Activated CD8-positive, alpha-beta memory T cell treated with anti-CD3 and anti-CD28 coated beads for 48 hours (primary cell): ENCODE measurements around the gene EPHB1.

Source experiments
- DNase-seq, 3 experiments: peaks; one replicate each; pipeline ENCODE4 v3.0.0-alpha.2; 2020; ENCODE audit warnings: low read depth in 2 of 3, low spot score in 2 of 3

EPHB1 gene

GRCh38 chr3:135078283-135078682 lies 283.2 kb downstream of the EPHB1 start:
- no peak for DNase-seq

- no peak for DNase-seq
Observed at GRCh38 chr3:135079095-135079494, 284.0 kb downstream of the EPHB1 start.

GRCh38 chr3:135081451-135081850 lies 286.4 kb downstream of the EPHB1 start:
- DNase-seq, result no peak

GRCh38 chr3:135081856-135082434 lies 286.9 kb downstream of the EPHB1 start:
- DNase-seq, result no peak

DNA sequence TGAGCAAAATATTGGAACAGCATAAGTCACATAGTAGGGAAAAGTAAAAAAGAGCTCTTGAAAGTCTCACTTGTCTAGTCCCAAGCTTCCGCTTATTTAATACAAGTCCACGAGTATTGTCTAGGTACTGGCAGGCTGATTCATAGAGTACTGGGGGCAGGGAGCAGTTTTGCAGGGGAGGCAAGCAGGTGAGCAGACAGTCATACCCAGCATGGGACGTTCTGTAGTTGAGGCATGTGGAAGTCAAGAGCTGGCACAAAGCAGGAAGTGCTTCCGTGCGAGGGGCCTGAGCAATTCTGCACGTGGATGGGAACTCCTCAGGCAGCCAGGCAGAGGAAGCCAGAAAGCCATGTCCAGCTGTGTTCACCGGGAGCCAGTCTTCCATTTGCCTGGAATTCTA lies 287.6 kb downstream of the EPHB1 start:
- DNase-seq, result no peak

DNA sequence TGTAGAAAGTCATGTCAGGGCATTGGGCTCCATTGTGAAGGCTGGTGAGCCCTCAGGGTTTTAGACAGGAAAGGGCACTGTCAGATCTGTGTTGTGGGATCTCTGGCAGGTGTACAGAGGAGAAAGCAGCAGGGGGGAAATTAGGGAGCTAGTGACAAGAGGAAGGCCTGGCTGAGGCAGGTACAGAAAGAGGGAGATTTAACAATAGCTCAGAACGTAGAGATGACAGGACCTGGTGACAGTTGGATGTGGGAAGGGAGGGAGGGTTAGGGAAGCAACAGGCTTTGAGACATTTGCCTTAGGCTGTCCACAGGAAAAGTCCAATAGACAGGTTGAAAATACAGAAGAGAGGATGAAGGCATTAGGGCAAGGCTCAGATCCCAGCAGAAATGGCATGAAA lies 288.1 kb downstream of the EPHB1 start:
- no peak for DNase-seq

GRCh38 chr3:135083756-135084155 lies 288.7 kb downstream of the EPHB1 start:
- DNase-seq, result no peak

GRCh38 chr3:135084405-135084804 lies 289.3 kb downstream of the EPHB1 start:
- no peak for DNase-seq

DNA sequence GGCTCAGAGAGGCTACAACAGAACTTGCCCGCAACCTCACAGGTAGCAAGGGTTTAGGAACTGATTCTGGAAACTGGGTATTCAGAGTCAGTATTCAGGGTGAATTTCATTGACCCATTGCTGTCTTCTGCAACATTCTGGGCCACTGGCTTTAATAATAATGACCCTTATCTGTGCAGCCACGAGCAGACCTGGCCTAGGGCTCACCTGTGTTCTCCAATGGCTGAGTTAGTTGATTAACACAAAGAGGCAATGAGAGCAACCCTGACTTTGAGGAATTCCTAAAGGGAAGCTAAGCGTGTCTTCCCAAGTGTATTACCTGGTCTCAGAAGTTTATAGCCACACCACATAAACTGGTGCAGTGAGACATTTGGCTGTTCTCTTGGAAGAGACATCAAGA lies 289.9 kb downstream of the EPHB1 start:
- DNase-seq, result no peak

GRCh38 chr3:135085652-135086436 lies 290.8 kb downstream of the EPHB1 start:
- DNase-seq, result no peak

GRCh38 chr3:135087782-135088181 lies 292.7 kb downstream of the EPHB1 start:
- DNase-seq, result no peak

- DNase-seq, result no peak
Observed at GRCh38 chr3:135089451-135089850, 294.4 kb downstream of the EPHB1 start.

GRCh38 chr3:135090020-135090717 lies 295.1 kb downstream of the EPHB1 start:
- DNase-seq, result no peak

DNA sequence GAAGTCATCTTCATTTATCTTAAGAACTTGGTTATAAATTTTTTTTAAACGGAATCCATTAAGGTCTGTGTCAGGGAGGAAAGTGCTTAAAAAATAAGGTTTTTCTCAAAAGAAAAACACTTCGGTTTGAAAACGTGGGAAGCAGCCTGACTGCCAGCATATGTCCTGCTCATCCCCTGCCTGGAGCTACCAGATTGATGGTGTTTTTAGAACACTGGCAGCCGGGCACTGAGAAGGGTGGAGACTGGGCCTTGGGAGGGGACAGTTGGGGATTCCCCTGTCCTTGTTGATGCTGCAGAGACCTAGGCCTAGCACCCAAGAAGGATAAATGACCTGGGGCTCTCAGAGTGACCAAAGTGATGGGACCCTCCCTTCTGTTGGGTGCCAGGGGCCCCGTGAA lies 296.9 kb downstream of the EPHB1 start:
- DNase-seq, result no peak

GRCh38 chr3:135093121-135093520 lies 298.1 kb downstream of the EPHB1 start:
- DNase-seq, result no peak

GRCh38 chr3:135097276-135097946 lies 302.4 kb downstream of the EPHB1 start:
- no peak for DNase-seq

DNA sequence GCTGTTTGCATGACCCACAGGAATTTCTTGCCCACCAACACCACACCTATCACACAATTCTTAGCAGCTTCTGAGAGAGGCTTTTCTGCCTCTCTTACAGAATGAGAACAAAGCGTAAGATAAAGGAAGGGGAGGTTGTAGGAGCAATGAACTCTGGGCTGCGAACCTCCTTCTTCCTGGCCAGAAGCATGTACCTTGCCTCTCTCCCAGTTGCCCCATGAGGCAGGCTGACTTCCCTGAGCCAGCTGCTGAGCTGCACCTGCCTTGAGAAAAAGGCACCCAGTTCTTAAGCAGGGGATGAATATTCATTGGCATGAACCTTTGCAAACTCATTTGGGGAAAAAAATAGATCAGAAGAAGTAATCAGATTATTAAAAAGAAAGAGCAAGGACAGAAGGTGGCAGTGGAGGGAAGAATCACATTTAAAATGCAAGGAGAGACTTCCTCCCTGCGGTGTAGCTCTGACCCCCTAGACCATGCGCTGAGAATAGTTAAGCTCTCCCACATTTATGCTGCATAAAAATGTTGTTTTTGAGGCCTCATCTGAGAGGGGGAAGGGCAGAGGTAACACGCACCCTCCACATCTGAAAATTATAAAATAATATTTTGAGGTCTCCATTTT lies 304.8 kb downstream of the EPHB1 start:
- no peak for DNase-seq

- DNase-seq, result no peak
Observed at GRCh38 chr3:135100366-135100765, 305.3 kb downstream of the EPHB1 start.

DNA sequence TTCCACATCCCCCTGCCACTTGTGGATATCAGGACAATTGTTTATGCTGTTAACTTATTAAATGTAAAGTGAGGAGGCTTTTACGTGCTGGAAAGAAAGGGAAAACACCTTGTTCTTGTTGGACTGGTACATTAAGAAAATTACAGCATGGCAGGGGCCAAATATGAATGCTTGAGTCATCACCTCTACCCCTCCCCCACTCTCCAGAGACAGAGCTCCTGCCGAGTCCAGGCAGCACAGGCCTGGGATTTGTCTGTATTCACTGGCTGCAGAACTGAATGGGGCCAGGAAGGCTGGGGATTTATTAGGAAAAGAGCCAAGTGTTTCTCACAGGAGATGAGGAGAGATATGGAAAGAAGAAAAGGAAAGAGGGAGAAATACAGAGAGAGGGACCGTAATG lies 308.9 kb downstream of the EPHB1 start:
- no peak for DNase-seq

DNA sequence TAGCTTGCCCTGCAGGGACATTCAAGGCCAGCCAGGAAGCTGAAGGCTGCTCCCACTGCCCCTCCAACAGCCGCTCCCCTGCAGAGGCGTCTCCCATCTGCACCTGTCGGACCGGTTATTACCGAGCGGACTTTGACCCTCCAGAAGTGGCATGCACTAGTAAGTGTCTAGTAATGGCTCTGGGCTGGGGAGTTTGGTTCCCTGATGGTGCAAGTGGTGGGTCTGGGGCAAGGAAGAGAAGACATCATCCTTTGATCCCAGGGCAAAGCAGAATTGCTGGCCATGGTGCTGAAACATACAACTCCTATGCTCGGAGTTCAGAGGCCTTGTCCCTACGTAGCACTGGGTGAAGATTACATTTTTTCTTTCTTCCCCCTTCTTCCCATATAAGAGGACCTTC lies 311.4 kb downstream of the EPHB1 start:
- no peak for DNase-seq

DNA sequence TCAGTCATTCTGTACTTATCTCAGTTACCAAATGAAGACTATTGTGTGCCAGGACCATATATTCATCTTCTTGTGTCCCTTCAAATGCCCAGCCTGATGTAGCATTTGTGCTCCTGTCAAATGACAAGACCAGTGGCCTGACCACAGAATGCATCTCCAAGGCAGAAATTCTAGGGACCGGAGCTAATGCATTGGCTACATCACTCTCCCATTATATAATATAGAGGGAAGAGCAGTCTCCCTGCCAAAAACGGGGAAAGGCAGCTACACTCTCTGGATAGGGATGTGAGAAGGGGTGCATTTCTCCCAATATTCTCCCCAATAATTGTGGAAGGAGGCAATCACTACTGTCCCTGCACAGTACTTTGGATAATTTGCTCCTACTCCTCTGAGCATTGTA lies 312.0 kb downstream of the EPHB1 start:
- no peak for DNase-seq
